WTC11 (cell line): ENCODE results near the gene ANGPTL5. TPM values are rescaled to one million over a fixed set of nuclear protein-coding genes. Genes with fewer than 3 reads are reported as not detected.

Source experiments
- ATAC-seq: fragments of 200-7000 bp; cut with Tn5 transposase; 2 replicates; pipeline ENCODE4 v1.10.0; 2021; ENCODE audit warnings: mild to moderate bottlenecking, moderate library complexity
- CTCF ChIA-PET: fragments of 300-600 bp; sonication (Branson Sonifier 250); formaldehyde crosslinking; loops from one replicate; lab custom pipeline; 2021; ENCODE audit warnings: antibody characterized with exemption; lab: Charles Lee
- POLR2A ChIA-PET: fragments of 350-600 bp; sonication (Branson Sonifier 250); formaldehyde crosslinking; loops from one replicate; lab custom pipeline; 2021; ENCODE audit warnings: antibody characterized with exemption; lab: Charles Lee
- DNase-seq: peaks from one replicate; pipeline ENCODE4 v3.0.0; 2021; ENCODE audit warnings: low spot score
- H3K27ac Mint-ChIP-seq: 2 replicates; pipeline ENCODE4 v1.8.0; 2021; ENCODE audit warnings: mixed read lengths
- H3K27me3 Mint-ChIP-seq: 2 replicates; pipeline ENCODE4 v1.8.0; 2021; ENCODE audit warnings: low read depth, mild to moderate bottlenecking, moderate library complexity, mixed read lengths
- H3K36me3 Mint-ChIP-seq: 2 replicates; pipeline ENCODE4 v1.8.0; 2021; ENCODE audit warnings: mixed read lengths
- H3K4me1 Mint-ChIP-seq: 2 replicates; pipeline ENCODE4 v1.8.0; 2022; ENCODE audit warnings: mixed read lengths
- H3K4me3 Mint-ChIP-seq: 2 replicates; pipeline ENCODE4 v1.8.0; 2021; ENCODE audit warnings: mild to moderate bottlenecking, moderate library complexity, mixed read lengths
- H3K9me3 Mint-ChIP-seq: 2 replicates; pipeline ENCODE4 v1.8.0; 2021; ENCODE audit warnings: mixed read lengths
- CREB1 ChIP-seq: sonication (generic); formaldehyde crosslinking; IDR thresholded peaks from 2 replicates; pipeline ENCODE4 v1.8.0; 2023; ENCODE audit warnings: mild to moderate bottlenecking, missing genetic modification reagents
- FOXJ3 ChIP-seq: sonication (generic); formaldehyde crosslinking; IDR thresholded peaks from 2 replicates; pipeline ENCODE4 v1.9.0; 2021; ENCODE audit warnings: missing genetic modification reagents, mild to moderate bottlenecking, borderline replicate concordance
- FOXP1 ChIP-seq: sonication (generic); formaldehyde crosslinking; IDR thresholded peaks from 2 replicates; pipeline ENCODE4 v1.8.0; 2022; ENCODE audit warnings: missing genetic modification reagents, mild to moderate bottlenecking, moderate library complexity, borderline replicate concordance
- GRHL2 ChIP-seq: fragments of 250-450 bp; sonication (Bioruptor Pico); IDR thresholded peaks from 2 replicates; pipeline ENCODE4 v1.8.0; 2022; ENCODE audit warnings: mild to moderate bottlenecking, moderate library complexity; ENCODE audit not compliant: insufficient replicate concordance, severe bottlenecking
- JAZF1 ChIP-seq: fragments of 250-450 bp; sonication (Bioruptor Pico); IDR thresholded peaks from 2 replicates; pipeline ENCODE4 v1.9.0; 2021; ENCODE audit warnings: moderate library complexity, mild to moderate bottlenecking, inconsistent platforms
- NFATC4 ChIP-seq: fragments of 250-450 bp; sonication (Bioruptor Pico); IDR thresholded peaks from 2 replicates; pipeline ENCODE4 v1.9.0; 2021; ENCODE audit warnings: mild to moderate bottlenecking
- NR3C1 ChIP-seq: sonication (generic); formaldehyde crosslinking; conservative IDR thresholded peaks from 2 replicates; pipeline ENCODE4 v1.8.1; 2023; ENCODE audit warnings: low read depth, mild to moderate bottlenecking, missing genetic modification reagents
- OVOL2 ChIP-seq: fragments of 250-450 bp; sonication (Bioruptor Pico); IDR thresholded peaks from 2 replicates; pipeline ENCODE4 v1.9.0; 2021; ENCODE audit warnings: mild to moderate bottlenecking, borderline replicate concordance
- PRRX2 ChIP-seq: fragments of 250-450 bp; sonication (Bioruptor Pico); IDR thresholded peaks from 2 replicates; pipeline ENCODE4 v1.8.0; 2021; ENCODE audit warnings: mild to moderate bottlenecking
- TEAD1 ChIP-seq: sonication (generic); formaldehyde crosslinking; IDR thresholded peaks from 2 replicates; pipeline ENCODE4 v1.8.0; 2022; ENCODE audit warnings: mild to moderate bottlenecking, missing genetic modification reagents
- ZNF317 ChIP-seq: sonication (generic); formaldehyde crosslinking; IDR thresholded peaks from 2 replicates; pipeline ENCODE4 v1.8.1; 2023; ENCODE audit warnings: low read depth, mild to moderate bottlenecking, moderate library complexity, missing genetic modification reagents, borderline replicate concordance
- ZNF423 ChIP-seq: fragments of 250-450 bp; sonication (Bioruptor Pico); IDR thresholded peaks from 2 replicates; pipeline ENCODE4 v2.1.2; 2022; ENCODE audit warnings: mild to moderate bottlenecking, moderate library complexity
- total RNA-seq: library from RNA; stranded (reverse); gene quantifications from 3 replicates; pipeline ENCODE4 v1.2.3, GENCODE V29; 2021
- TF ChIP-seq, protein P1 (sequence below): sonication (generic); formaldehyde crosslinking; conservative IDR thresholded peaks from 2 replicates; pipeline ENCODE4 v1.8.1; 2022; ENCODE audit warnings: mild to moderate bottlenecking, missing genetic modification reagents
- TF ChIP-seq, protein P2 (sequence below): fragments of 250-450 bp; sonication (Bioruptor Pico); IDR thresholded peaks from 2 replicates; pipeline ENCODE4 v1.9.0; 2021; ENCODE audit warnings: mild to moderate bottlenecking
- TF ChIP-seq, protein P3 (sequence below): sonication (generic); formaldehyde crosslinking; IDR thresholded peaks from 2 replicates; pipeline ENCODE4 v1.8.1; 2023; ENCODE audit warnings: mild to moderate bottlenecking, missing genetic modification reagents, moderate library complexity
- TF ChIP-seq, protein P4 (sequence below): fragments of 250-450 bp; sonication (Bioruptor Pico); IDR thresholded peaks from 2 replicates; pipeline ENCODE4 v1.8.0; 2021; ENCODE audit warnings: mild to moderate bottlenecking
- TF ChIP-seq, protein P5 (sequence below): fragments of 250-450 bp; sonication (Bioruptor Pico); IDR thresholded peaks from 2 replicates; pipeline ENCODE4 v1.9.0; 2021; ENCODE audit warnings: moderate library complexity, mild to moderate bottlenecking, inconsistent platforms, borderline replicate concordance

Gene ANGPTL5
- total RNA-seq, 1 experiment from 2014 or later, result not detected

DNA sequence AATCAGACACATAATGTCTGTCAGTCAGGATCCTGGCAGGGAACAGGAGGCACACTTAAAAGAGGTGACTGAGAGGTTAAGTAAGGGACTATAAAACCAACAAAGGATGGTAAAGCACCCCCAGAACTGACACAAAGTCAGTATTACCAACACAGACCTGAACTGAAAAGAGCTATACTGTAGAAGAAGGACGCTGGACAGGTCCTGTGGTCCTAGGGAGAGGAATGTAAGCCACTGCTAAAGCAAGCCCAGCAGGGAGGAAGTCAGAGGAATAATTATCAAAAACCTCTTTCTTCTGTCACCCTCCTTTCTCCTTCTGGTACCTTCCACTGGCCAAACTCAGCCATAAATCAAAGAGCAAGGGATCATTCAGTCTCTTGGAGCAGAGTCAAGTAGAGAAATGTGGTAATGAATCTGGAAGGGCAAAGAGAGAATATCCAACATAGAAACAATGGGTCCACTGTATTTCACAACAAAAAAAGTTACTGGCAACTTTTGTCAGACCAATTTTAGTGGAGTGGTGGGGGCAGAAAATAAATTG lies 33.4 kb upstream of the ANGPTL5 start:
- DNase-seq (no peak), ATAC-seq (no peak)
- TF ChIP-seq JAZF1 (CRISPR knock-in tag), result no peak
- no peak for TF ChIP-seq FOXJ3
- TF ChIP-seq, protein P1, sequence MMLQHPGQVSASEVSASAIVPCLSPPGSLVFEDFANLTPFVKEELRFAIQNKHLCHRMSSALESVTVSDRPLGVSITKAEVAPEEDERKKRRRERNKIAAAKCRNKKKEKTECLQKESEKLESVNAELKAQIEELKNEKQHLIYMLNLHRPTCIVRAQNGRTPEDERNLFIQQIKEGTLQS (CRISPR knock-in tag), result no peak
- TF ChIP-seq CREB1 (CRISPR knock-in tag), result no peak
- no peak for TF ChIP-seq NR3C1 (CRISPR knock-in tag)
- TF ChIP-seq OVOL2 (CRISPR knock-in tag), result no peak
- TF ChIP-seq, protein P2, sequence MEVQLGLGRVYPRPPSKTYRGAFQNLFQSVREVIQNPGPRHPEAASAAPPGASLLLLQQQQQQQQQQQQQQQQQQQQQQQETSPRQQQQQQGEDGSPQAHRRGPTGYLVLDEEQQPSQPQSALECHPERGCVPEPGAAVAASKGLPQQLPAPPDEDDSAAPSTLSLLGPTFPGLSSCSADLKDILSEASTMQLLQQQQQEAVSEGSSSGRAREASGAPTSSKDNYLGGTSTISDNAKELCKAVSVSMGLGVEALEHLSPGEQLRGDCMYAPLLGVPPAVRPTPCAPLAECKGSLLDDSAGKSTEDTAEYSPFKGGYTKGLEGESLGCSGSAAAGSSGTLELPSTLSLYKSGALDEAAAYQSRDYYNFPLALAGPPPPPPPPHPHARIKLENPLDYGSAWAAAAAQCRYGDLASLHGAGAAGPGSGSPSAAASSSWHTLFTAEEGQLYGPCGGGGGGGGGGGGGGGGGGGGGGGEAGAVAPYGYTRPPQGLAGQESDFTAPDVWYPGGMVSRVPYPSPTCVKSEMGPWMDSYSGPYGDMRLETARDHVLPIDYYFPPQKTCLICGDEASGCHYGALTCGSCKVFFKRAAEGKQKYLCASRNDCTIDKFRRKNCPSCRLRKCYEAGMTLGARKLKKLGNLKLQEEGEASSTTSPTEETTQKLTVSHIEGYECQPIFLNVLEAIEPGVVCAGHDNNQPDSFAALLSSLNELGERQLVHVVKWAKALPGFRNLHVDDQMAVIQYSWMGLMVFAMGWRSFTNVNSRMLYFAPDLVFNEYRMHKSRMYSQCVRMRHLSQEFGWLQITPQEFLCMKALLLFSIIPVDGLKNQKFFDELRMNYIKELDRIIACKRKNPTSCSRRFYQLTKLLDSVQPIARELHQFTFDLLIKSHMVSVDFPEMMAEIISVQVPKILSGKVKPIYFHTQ, result no peak
- TF ChIP-seq, protein P3, sequence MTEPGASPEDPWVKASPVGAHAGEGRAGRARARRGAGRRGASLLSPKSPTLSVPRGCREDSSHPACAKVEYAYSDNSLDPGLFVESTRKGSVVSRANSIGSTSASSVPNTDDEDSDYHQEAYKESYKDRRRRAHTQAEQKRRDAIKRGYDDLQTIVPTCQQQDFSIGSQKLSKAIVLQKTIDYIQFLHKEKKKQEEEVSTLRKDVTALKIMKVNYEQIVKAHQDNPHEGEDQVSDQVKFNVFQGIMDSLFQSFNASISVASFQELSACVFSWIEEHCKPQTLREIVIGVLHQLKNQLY, result no peak
- no peak for TF ChIP-seq PRRX2
- no peak for TF ChIP-seq ZNF423
- no peak for TF ChIP-seq GRHL2 (CRISPR knock-in tag)
- TF ChIP-seq, protein P4, sequence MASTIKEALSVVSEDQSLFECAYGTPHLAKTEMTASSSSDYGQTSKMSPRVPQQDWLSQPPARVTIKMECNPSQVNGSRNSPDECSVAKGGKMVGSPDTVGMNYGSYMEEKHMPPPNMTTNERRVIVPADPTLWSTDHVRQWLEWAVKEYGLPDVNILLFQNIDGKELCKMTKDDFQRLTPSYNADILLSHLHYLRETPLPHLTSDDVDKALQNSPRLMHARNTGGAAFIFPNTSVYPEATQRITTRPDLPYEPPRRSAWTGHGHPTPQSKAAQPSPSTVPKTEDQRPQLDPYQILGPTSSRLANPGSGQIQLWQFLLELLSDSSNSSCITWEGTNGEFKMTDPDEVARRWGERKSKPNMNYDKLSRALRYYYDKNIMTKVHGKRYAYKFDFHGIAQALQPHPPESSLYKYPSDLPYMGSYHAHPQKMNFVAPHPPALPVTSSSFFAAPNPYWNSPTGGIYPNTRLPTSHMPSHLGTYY (CRISPR knock-in tag), result no peak
- Mint-ChIP-seq H3K4me3 (no peak overlapping the region), H3K27ac (no peak overlapping the region), H3K4me1 (no peaks in the 10 kb centered on the region), H3K27me3 (no peaks in the 10 kb centered on the region), H3K36me3 (no peaks in the 10 kb centered on the region), H3K9me3 (no peaks in the 10 kb centered on the region)
- ChIA-PET POLR2A (no interaction called here), CTCF (no interaction called here)

DNA sequence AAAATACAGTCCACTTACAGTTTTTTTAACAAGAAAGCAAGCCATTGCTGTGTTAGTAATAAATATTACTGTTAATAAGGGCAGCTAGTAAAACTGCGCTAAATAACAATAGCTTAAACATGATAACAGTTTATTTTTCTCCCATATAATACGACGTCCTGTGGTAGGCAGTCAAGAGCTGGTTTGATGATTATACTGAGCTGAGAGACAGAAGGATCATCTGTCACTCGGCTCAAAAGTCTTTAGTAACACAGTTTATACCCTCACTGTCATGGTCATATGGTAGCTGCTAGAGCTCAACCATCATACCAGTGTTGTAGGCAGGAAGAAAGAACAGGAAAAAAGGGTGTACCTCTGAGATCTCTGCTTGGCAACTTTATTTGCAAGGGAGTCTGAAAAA lies 29.1 kb upstream of the ANGPTL5 start:
- Mint-ChIP-seq H3K27ac (no peak overlapping the region), H3K36me3 (no peaks in the 10 kb centered on the region), H3K4me3 (no peak overlapping the region)
- TF ChIP-seq NFATC4 (CRISPR knock-in tag) (no peak), TEAD1 (no peak), ZNF317 (CRISPR knock-in tag) (no peak), FOXP1 (no peak)
- TF ChIP-seq, all 79 proteins: peak for 0
- ChIA-PET CTCF (interaction anchor here (1.5 to 2.1 kb wide), 2 partner anchors 16 to 62 kb away, joined by 3 to 10 read pairs; no protein-coding TSS in a partner anchor), POLR2A (no interaction called here)
- DNase-seq (no peak), ATAC-seq (no peak)
- Mint-ChIP-seq H3K9me3 (no peaks in the 10 kb centered on the region), H3K27me3 (no peaks in the 10 kb centered on the region), H3K4me1 (no peaks in the 10 kb centered on the region)

DNA sequence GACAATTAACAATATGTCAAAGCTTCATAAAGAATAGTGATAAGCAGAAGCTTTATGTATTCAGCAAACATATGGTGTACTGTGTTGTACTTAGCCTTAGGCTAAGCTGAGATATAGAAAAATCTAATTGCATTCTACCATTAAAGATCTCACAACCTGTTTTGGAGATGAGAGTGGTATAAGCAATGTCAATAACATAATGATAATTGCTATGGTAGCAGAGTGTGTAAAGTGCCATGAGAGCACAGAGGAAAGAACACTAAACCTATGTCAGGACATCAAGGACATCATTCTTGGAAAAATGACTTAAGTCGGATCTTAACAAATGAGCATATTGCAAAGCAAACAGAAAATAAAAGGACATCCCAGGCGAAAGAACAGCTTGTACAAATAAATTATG lies 28.6 kb upstream of the ANGPTL5 start:
- no peaks in the 10 kb centered on the region for H3K4me1 Mint-ChIP-seq
- TF ChIP-seq, protein P5, sequence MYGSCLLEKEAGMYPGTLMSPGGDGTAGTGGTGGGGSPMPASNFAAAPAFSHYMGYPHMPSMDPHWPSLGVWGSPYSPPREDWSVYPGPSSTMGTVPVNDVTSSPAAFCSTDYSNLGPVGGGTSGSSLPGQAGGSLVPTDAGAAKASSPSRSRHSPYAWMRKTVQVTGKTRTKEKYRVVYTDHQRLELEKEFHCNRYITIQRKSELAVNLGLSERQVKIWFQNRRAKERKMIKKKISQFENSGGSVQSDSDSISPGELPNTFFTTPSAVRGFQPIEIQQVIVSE, result no peak
- ChIA-PET POLR2A (no interaction called here), CTCF (interaction anchor here (1.5 to 2.1 kb wide), 2 partner anchors 15 to 63 kb away, joined by 3 to 10 read pairs; no protein-coding TSS in a partner anchor)
- no peak for DNase-seq
- no peaks in the 10 kb centered on the region for H3K9me3 Mint-ChIP-seq
- H3K4me3 Mint-ChIP-seq, result no peak overlapping the region
- no peaks in the 10 kb centered on the region for H3K36me3 Mint-ChIP-seq
- no peak for ATAC-seq
- H3K27ac Mint-ChIP-seq, result no peak overlapping the region
- H3K27me3 Mint-ChIP-seq, result no peaks in the 10 kb centered on the region
